Loucy (cell line): Measurements from ENCODE around the gene PAGR1.

Experiments used
- H2AFZ ChIP-seq: fragments of 200-600 bp; sonication (generic); 2 replicates; pipeline ENCODE4 v1.6.0; 2016; ENCODE audit warnings: antibody characterized with exemption, mild to moderate bottlenecking, low read length, moderate library complexity
- H3F3A ChIP-seq: fragments of 200-600 bp; 2 replicates; pipeline ENCODE4 v1.6.0; 2016; ENCODE audit warnings: antibody characterized with exemption, low read depth, mild to moderate bottlenecking
- H3K27me3 ChIP-seq: fragments of 200-600 bp; sonication (generic); 2 replicates; pipeline ENCODE4 v1.6.1; 2014; ENCODE audit warnings: low read length, mild to moderate bottlenecking; ENCODE audit not compliant: insufficient read depth, poor library complexity, severe bottlenecking
- H3K36me3 ChIP-seq: fragments of 200-600 bp; sonication (generic); 2 replicates; pipeline ENCODE4 v1.6.1; 2016; ENCODE audit warnings: low read length; ENCODE audit not compliant: insufficient read depth
- H3K4me1 ChIP-seq: fragments of 200-600 bp; sonication (generic); 2 replicates; pipeline ENCODE4 v1.5.1; 2014; ENCODE audit warnings: low read length, mild to moderate bottlenecking; ENCODE audit not compliant: insufficient read depth, poor library complexity, severe bottlenecking
- H3K4me2 ChIP-seq: fragments of 200-600 bp; sonication (generic); 2 replicates; pipeline ENCODE4 v1.6.0; 2014; ENCODE audit warnings: antibody characterized with exemption, low read length, low read depth, mild to moderate bottlenecking; ENCODE audit not compliant: poor library complexity, severe bottlenecking
- H3K4me3 ChIP-seq: fragments of 200-600 bp; sonication (generic); 2 replicates; pipeline ENCODE4 v1.5.1; 2014; ENCODE audit warnings: low read length, mild to moderate bottlenecking, mixed read lengths; ENCODE audit not compliant: poor library complexity, severe bottlenecking
- H3K79me2 ChIP-seq: fragments of 200-600 bp; sonication (generic); 2 replicates; pipeline ENCODE4 v1.6.1; 2014; ENCODE audit warnings: low read length; ENCODE audit not compliant: insufficient read depth
- H3K9ac ChIP-seq: fragments of 200-600 bp; sonication (generic); 2 replicates; pipeline ENCODE4 v1.6.0; 2014; ENCODE audit warnings: mild to moderate bottlenecking, low read depth, low read length, moderate library complexity; ENCODE audit not compliant: poor library complexity, severe bottlenecking
- H3K9me2 ChIP-seq: fragments of 200-600 bp; sonication (generic); replicated peaks from 2 replicates; pipeline ENCODE4 v1.6.1; 2016; ENCODE audit warnings: low read depth, low read length, mixed read lengths
- H3K9me3 ChIP-seq: fragments of 200-600 bp; sonication (generic); 2 replicates; pipeline ENCODE4 v1.6.1; 2014; ENCODE audit warnings: mild to moderate bottlenecking, antibody characterized with exemption, low read length, low read depth; ENCODE audit not compliant: insufficient read depth
- H4K20me1 ChIP-seq: fragments of 200-600 bp; sonication (generic); 2 replicates; pipeline ENCODE4 v1.6.0; 2014; ENCODE audit warnings: antibody characterized with exemption, low read length, mild to moderate bottlenecking; ENCODE audit not compliant: insufficient read depth, poor library complexity, severe bottlenecking
- EZH2phosphoT487 ChIP-seq: fragments of 200-600 bp; IDR thresholded peaks from 2 replicates; pipeline ENCODE4 v1.6.1; 2018; ENCODE audit warnings: antibody characterized with exemption, mild to moderate bottlenecking, moderate library complexity, borderline replicate concordance
- TF ChIP-seq, protein P1 (sequence below): fragments of 200-600 bp; sonication (generic); conservative IDR thresholded peaks from 2 replicates; pipeline ENCODE4 v1.5.1; 2014; ENCODE audit warnings: mild to moderate bottlenecking, antibody characterized with exemption, low read length

PAGR1 gene

DNA sequence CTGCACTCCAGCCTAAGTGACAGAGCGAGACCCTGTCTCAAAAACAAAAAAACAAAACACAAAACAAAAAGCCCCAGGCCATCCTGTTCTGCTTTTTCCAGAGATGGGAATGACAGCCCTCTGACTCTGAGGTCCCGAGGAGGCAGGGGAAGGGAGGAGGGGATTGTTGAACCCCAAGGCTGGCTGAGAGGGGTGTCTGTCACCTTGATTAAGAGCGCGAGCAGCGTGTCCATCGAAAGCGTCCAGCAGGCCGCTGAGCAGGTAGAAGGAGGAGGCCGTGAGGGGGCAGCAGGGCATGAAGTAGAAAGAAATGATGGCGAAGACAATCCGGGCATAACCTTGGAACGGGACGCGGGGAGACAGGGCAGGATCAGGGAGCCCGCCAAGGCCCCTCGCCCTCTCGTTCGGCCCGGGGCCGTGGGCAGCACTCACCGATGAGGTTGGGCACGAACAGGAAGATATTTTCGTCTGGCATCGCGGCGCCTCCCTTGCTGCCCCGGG, 46.5 kb downstream of the PAGR1 start:
- Histone ChIP-seq H3K36me3 (no peaks in the 10 kb centered on the region; the same call in 1 of the 2 replicates), H3F3A (no peaks in the 10 kb centered on the region), H4K20me1 (peaks cover 6% of the 10 kb centered on the region), H3K9me3 (no peaks in the 10 kb centered on the region), H3K9ac (peak overlapping the region; percentile 78), H3K9me2 (no peaks in the 10 kb centered on the region), H3K4me1 (peaks cover 13% of the 10 kb centered on the region), H2AFZ (peak overlapping the region; percentile 92), H3K27me3 (no peaks in the 10 kb centered on the region), H3K79me2 (peaks cover 23% of the 10 kb centered on the region), H3K4me3 (peak overlapping the region; percentile 84), H3K4me2 (peak overlapping the region; percentile 97)
- TF ChIP-seq, protein P1, sequence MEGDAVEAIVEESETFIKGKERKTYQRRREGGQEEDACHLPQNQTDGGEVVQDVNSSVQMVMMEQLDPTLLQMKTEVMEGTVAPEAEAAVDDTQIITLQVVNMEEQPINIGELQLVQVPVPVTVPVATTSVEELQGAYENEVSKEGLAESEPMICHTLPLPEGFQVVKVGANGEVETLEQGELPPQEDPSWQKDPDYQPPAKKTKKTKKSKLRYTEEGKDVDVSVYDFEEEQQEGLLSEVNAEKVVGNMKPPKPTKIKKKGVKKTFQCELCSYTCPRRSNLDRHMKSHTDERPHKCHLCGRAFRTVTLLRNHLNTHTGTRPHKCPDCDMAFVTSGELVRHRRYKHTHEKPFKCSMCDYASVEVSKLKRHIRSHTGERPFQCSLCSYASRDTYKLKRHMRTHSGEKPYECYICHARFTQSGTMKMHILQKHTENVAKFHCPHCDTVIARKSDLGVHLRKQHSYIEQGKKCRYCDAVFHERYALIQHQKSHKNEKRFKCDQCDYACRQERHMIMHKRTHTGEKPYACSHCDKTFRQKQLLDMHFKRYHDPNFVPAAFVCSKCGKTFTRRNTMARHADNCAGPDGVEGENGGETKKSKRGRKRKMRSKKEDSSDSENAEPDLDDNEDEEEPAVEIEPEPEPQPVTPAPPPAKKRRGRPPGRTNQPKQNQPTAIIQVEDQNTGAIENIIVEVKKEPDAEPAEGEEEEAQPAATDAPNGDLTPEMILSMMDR = no peak
- TF ChIP-seq EZH2phosphoT487 = no peak

GRCh38 chr16:29862884-29863668, 47.1 kb downstream of the PAGR1 start, which contains the start of gene CDIPT:
CDIPT (minus strand) TSS chr16:29863226; CDS start chr16:29862857, 369 bp downstream.
- Histone ChIP-seq H3K9me3 (no peaks in the 10 kb centered on the region), H3K4me2 (peak within 1 kb of the TSS; percentile 97), H3K4me1 (peaks cover 18% of the 10 kb centered on the region), H3K36me3 (no peaks in the 10 kb centered on the region; the same call in 1 of the 2 replicates), H3K4me3 (peak within 1 kb of the TSS; percentile 84), H3K27me3 (no peaks in the 10 kb centered on the region), H3K9me2 (no peaks in the 10 kb centered on the region), H2AFZ (peak within 1 kb of the TSS; percentile 92), H4K20me1 (peaks cover 6% of the 10 kb centered on the region), H3K9ac (peak within 1 kb of the TSS; percentile 78), H3K79me2 (peaks cover 23% of the 10 kb centered on the region), H3F3A (no peaks in the 10 kb centered on the region)
- TF ChIP-seq EZH2phosphoT487 = no peak
- TF ChIP-seq, protein P1 = peak; percentile 73

DNA sequence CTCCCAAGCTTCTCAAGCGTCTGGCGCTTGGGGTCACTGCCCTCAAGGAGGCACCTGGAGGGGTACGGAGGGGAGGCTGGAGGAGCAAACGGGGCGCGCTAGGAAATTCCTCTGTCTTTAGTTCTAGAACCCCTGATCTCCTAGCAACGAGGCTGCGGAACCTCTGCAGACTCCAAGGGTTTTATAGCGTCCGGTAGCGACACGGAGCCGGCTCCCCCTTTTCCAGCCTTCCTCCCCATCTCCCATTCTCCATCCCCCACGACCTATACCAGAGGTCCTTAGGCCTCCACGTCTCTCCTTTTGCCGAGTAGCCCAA, 47.7 kb downstream of the PAGR1 start:
- Histone ChIP-seq H2AFZ (peak overlapping the region; percentile 49; the same call in 1 of the 2 replicates), H3K27me3 (no peaks in the 10 kb centered on the region), H3K9me2 (no peaks in the 10 kb centered on the region), H3K4me1 (peaks cover 18% of the 10 kb centered on the region), H3K9me3 (no peaks in the 10 kb centered on the region), H3K9ac (no peak overlapping the region), H4K20me1 (peaks cover 6% of the 10 kb centered on the region), H3K4me3 (peak overlapping the region; percentile 84), H3K36me3 (no peaks in the 10 kb centered on the region; the same call in 1 of the 2 replicates), H3K79me2 (peaks cover 23% of the 10 kb centered on the region), H3F3A (no peaks in the 10 kb centered on the region), H3K4me2 (peak overlapping the region; percentile 97)
- TF ChIP-seq, protein P1 = no peak
- no peak for TF ChIP-seq EZH2phosphoT487
